GM12874 (cell line): ENCODE data around the gene TMEM214.

Experiments
- TF ChIP-seq, protein P1 (sequence below): IDR thresholded peaks from 2 replicates; pipeline ENCODE4 v1.5.1; 2011; ENCODE audit warnings: low read depth, mild to moderate bottlenecking, control low read depth, low read length, moderate library complexity; ENCODE audit not compliant: insufficient read depth

Gene TMEM214

GRCh38 chr2:27029051-27029450 lies 3.7 kb upstream of the TMEM214 start:
- TF ChIP-seq, protein P1, sequence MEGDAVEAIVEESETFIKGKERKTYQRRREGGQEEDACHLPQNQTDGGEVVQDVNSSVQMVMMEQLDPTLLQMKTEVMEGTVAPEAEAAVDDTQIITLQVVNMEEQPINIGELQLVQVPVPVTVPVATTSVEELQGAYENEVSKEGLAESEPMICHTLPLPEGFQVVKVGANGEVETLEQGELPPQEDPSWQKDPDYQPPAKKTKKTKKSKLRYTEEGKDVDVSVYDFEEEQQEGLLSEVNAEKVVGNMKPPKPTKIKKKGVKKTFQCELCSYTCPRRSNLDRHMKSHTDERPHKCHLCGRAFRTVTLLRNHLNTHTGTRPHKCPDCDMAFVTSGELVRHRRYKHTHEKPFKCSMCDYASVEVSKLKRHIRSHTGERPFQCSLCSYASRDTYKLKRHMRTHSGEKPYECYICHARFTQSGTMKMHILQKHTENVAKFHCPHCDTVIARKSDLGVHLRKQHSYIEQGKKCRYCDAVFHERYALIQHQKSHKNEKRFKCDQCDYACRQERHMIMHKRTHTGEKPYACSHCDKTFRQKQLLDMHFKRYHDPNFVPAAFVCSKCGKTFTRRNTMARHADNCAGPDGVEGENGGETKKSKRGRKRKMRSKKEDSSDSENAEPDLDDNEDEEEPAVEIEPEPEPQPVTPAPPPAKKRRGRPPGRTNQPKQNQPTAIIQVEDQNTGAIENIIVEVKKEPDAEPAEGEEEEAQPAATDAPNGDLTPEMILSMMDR: no peak

DNA sequence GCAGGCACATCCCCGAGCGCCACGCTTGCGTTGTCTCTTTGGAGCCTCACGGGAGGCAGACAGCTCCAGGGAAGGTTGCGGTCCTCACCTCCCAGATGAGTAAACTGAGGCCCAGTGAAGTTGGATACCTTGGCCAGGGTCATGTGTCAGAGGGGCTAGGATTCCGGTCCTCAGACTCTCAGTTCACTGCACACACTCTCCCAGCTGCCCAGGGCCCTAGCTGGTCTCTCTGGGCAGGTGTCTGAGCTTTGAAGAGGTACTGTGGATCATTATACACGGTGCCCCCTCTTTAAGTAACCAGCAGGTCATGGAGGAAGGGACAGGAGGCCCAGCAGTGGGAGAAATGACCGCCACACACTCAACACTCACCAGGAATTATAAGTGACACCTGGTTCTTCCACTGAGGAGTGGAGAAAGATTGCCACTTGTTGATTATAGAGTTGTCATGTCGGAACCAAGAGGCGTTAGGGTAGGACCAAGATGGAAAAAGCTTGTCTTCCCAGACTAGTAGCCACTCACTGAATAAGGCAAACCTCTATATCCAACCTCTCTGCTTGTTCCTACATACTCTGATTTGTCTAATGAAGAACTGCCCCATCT lies 588 bp downstream of the TMEM214 start:
- TF ChIP-seq, protein P1: no peak

- TF ChIP-seq, protein P1: no peak
These were observed 5.2 kb downstream of the TMEM214 start for GRCh38 chr2:27038012-27038411.

- TF ChIP-seq, protein P1: no peak
These were observed 6.0 kb downstream of the TMEM214 start for GRCh38 chr2:27038631-27039339.

DNA sequence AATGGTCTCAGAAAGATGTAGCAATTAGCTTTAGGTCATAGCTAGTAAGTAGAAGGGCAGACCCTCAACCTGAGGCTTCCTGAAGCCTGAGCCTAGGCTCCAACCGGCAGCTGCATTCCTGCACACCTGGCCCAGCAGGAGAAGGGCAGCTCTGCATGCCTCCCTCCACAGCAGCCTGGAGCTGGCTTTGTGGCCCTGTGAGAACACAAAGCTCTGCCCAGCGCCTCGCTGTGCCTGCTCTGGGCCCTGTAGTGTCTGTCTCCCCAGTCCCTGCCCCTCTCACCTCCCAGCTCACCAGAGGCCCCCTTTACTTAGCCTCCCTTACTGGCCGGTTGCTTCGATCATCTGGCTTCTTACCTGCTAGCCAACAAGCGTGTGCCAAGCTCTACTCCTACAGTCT lies 6.7 kb downstream of the TMEM214 start:
- TF ChIP-seq, protein P1: no peak

DNA sequence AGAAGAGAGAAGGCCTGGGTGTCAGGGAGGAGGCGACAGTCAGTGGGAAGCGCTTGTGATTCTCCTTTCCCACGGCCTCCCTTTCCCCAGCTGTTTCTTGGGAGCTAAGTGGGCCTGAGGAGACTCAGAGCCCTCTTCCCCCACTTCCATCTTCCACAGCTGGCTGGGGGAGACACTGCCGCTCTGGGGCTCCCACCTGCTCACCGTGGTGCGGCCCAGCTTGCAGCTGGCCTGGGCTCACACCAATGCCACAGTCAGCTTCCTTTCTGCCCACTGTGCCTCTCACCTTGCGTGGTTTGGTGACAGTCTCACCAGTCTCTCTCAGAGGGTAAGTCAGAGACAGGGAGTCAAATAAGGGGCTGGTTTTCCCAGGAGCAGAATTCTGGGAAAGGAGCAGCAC lies 7.1 kb downstream of the TMEM214 start:
- TF ChIP-seq, protein P1: no peak

GRCh38 chr2:27040282-27040681 lies 7.5 kb downstream of the TMEM214 start:
- TF ChIP-seq, protein P1: no peak
